ENCODE measurements around the gene TMEM154.
A peak's percentile ranks its signal among the peaks of the same experiment; 100 is the strongest.

TMEM154 gene

GRCh38 chr4:152691761-152692160, 12.0 kb upstream of the TMEM154 start:
- no peak for DNase-seq

DNA sequence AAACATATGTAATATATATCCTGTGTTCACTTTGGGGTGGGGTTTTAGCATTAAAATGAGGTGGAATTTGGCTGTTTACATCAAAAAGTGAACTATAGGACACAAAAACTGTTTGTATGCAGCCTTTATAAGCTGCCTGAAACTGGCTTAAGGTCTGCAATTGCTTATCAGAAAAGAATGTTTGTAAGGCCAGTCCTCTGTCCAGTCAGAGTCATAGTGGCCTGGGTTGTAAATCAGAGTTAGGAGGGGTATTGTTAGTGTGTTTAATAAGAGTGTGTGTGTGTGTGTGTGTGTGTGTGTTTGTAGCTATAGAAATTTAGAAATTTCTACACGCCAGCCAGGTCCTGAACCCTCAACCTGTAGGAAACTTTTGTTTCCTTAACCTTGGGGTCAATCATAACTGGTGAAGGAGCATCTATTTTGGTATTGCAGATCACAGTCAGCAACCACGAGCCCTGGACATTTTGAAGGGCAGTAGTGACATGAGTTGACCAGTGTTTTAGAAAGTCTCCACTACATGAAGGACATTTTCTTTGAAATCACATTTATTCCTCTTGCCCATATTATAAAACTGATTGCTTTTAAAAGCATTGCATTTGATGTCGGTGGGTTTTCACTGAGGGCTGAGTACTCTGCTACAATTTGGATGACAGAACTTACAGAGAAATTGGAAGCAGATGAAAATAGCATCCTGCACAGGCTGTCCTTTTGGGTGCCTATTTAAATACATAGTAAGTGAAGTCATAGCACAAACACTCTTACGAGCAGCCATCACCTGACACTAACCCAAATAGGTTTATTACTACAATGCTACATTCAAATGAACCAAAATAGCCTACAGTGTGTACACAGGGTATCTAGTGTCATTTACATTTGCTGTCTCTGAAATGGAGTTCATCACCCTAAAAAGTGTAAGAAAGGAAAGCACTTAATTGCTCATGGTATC, 11.2 kb upstream of the TMEM154 start:
- DNase-seq = no peak

GRCh38 chr4:152689615-152690501, 10.1 kb upstream of the TMEM154 start:
- no peak for DNase-seq

DNA sequence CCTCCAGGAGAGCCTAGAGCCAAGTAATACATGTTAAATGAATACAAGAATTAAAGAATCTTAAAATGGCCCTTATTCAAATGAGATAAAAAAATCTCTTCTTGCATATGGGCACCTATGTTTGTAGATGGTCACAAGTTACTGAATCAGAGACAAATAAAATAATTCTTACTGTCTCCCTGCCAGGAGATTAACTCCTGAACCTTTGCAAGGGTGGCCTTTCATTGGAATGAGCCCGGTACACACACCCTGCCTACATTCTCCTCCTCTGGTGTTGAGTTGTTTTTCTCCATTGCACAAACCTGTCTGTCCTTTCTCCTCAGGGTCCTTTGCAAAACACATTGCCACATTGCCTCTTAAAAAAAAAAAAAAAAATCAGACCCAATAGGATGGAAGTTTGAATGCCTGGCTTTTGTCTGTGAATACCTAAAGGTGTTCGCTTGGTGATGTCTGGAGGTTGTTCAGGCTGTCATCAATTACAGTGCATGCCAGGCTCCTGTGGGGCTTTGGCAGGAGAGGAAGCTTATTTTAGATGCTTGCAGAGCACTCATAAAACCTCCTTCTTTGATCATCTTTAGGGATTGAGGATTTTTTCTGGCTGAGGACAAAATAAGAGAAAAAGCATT, 8.3 kb upstream of the TMEM154 start:
- no peak for DNase-seq

DNA sequence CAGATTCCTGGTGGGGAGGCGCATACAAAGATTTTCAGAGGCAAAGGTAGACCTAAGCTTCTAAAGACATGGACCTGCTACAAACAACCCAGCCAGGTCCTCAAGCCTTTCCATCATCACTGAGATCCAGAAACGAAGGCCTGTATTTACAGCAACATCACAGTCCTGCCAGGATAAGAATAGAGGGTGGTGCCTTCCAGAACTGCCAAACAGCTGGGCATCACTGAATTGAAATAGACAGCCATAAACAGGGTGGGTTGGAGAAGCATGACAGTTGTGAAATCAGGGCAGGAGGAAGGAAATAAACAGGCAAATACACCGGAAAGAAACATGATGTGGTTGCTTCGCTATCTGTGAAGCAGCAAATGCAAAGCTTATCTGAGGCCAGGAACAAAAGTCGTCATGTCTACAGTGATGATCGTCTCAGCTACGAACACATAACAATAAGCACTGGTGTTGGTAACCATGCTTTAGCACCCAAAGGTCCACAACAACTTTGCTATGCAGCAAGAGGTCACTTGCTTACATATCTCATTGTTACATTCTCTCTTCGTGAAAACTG, 6.7 kb upstream of the TMEM154 start:
- no peak for DNase-seq

DNA sequence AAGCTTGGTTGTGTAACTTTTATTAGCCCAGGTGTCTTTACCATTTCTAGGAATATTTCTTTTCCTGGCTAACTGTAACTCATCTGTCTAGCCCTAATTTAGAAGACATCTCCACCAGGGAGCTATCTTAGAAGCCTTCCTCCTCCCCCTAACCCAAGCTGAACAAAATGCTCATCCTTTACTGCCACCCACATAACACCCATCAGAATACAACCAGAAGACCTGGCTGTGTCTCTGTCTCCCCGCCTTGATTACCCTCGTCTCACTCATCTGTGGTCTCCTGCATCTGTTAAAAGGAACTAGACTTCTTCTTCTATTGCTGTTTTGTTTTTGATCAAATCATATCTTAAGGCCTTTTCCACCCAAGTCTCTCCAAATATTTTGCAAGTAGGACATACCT, 4.8 kb upstream of the TMEM154 start:
- DNase-seq = no peak

DNA sequence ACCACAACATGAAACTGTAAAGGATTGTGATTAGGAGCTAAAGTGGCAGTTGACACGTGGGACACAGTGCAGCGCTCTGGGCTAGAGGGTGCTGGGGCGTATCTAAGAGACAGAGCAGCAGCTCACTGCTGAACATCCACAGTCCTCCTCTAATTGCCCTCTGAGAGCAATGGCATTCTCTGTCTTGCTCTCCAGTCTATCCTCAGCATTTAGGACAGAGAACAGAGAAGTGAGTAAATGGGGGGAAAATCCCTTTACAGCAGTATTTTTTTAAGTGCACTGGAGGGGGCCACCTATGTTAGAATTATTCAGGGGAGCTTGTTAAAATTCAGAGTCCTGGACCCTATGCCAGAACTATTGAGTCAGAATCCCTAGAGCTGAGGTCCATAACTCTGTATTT, 4.2 kb upstream of the TMEM154 start:
- DNase-seq = no peak

DNA sequence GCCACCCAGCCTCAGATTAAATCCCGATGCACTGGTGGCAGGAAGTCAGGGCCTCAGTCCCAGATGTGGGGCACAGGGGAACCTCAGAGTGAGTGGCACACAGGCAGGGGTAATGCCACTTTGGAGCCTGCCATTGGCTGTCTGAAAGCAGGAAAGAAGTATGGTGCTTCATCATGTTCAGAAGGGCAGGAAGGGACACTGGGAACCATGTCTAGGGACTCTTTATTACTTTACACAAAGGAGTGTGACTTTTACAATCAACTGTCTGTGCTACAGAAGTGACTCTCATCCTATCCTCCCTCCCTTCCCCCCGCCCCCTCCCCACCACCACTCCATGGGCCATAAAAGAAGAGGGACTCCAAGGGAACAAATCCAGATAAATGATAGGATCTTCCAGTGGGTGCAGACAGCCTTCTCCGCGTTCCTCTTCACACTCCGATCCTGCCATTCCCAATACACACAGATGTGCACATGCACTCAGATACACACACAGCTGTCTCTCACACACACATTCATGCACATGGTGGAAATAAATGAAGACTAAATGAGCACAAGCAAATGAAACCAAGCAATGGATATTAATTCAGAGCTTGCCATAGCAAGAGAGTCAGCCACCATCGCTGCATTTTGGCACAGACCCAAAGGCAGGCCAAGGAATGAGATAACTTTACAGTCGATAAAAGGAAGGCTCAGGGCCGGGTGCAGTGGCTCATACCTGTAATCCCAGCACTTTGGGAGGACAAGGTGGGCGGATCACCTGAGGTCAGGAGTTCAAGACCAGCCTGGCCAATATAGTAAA, 2.5 kb upstream of the TMEM154 start:
- no peak for DNase-seq

GRCh38 chr4:152680988-152681603, 1.3 kb upstream of the TMEM154 start:
- DNase-seq = no peak

DNA sequence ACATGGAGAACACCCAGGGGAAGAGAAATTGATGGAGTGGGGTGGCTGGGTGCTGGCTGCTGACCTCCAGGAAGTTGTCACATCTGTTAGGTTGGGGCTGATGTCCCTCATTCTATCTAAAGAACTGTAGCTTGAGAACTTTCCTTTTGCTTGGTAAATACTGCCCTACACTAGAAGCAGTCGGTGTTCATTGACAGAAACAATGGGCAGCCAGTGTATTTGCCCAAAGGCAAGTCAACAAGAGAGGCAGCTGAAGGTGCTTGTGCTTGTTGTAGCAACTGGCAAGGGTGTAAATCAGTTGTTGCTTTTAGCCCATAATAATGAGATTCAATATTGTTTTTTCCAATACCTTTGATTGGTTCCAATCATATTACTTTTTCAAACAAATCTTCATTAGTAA, 956 bp downstream of the TMEM154 start:
- no peak for DNase-seq

DNA sequence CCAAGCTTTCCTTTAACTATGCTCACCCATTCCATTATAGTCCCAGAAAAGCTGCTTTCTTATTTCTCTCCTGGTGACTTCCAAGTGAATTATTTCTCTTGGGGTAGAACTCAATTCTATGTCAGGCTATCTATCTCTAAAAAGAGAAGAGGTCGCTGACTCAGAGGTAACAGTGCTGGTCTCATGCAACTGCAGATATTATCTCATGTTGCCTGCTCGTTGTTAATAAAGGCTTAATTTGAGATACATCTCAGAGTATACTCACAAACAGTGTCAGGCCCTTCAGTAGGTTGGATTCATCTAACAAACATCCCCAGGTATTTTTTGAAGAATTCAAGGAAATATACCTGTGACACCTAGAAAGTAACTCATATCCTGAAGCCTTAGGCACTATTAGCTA, 2.7 kb downstream of the TMEM154 start:
- DNase-seq = no peak

DNA sequence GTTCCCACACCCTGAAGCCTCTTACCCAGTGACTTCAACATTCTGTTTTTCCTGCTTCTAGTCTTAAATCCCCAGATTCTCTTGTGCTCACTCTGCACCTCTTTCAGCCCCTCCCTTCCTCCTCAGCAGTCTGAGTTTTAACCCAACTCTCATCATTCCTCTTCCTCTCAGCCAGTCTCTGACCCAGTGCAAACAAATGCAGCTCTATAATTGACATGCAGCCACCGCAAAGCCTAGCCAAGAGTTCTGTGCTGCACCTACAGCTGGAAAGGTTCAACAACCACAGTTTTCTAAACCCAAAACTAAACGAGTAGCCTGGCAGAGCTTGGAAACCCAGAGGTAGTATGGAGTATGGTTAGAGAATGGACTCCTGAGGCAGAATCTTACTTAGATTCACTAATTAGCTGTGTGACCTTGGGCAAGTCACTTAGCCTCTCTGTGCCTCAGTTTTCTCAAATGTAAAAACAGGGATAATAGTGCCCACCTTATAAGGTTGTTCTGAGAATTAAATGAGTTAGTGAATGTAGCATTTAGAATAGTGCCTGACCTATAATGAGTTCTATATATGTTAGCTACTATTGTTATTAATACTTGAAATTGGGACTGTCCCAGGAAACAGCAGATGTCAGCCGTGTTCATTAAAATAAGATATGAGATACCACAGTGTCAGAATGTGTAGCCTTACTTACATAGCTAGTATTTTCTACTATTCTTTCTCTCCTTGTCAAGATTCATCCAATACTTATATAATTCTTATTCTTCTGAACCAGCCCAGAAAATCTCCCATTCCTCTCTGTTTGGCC, 3.5 kb downstream of the TMEM154 start:
- no peak for DNase-seq

- DNase-seq = no peak
Measured at GRCh38 chr4:152674359-152674758, 5.4 kb downstream of the TMEM154 start.

- DNase-seq = no peak
Measured at GRCh38 chr4:152673489-152673888, 6.3 kb downstream of the TMEM154 start.

DNA sequence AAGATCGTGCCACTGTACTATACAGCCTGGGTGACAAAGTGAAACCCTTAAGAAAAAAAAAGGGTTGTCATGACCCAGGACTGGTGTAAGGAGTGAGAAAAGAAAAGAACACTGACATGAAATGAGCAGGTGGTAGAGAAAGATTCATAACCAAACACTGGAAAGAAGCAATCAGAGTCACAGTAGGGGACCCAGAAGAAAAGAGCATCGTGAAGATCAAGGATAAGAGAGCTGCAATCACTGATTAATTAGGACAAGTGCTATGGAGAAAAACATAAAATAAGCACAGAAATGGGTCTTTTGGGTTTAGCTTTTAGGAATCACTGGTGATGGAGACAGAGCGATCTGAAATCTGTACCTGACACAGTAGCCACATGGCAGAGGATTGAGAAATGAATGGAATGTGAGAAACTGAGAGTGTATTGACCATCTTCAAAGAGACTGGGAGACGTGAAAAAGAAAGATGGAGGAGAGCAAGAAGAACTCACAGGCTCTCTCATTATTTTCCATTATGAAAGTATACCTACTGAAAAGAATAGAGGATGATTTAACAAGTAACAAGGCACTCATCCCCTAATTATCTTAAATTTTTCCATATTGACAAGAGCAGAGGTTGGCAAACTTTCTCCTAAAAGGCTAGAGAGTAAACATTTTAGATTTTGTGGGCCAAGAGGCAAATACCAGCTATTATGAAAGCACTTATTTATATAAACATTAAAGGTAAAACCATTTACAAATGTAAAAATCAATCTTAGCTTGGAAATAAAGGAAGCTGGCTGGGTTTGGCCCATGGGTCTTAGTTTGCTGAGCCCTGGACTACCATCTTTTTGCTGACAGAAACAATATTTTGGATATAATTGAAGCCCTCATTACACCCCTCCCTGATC, 7.3 kb downstream of the TMEM154 start:
- DNase-seq = peak; percentile 7

GRCh38 chr4:152668338-152668964, 11.3 kb downstream of the TMEM154 start:
- no peak for DNase-seq

GRCh38 chr4:152667781-152668180, 12.0 kb downstream of the TMEM154 start:
- no peak for DNase-seq

- DNase-seq = no peak
Measured at GRCh38 chr4:152666946-152667345, 12.9 kb downstream of the TMEM154 start.

DNA sequence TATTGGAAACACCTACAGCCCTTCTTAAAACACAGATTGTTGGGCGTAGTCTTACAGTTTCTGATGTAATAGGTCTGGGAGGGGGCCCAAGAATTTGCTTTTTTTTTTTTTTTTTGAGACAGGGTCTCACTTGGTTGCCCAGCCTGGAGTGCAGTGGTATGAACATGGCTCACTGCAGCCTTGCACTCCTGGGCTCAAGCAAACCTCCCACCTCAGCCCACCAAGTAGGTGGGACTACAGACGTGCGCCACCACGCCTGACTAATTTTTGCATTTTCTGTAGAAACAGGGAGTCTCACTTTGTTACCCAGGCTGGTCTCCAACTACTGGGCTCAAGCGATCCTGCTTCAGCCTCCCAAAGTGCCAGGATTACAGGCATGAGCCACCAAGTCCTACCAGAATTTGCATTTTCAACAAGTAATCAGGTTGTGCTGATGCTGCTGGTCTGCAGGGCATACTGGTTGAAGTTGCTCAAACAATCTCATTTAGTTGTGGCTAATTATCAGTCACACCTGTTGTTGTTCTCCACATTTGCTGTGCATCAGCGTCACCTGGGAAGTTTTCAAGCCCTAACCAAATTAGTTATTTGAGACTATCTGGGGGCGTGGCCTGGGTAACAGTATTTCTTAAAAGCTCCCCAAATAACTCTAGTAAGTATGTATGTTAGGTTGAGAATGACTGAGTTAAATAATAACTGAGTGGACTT, 14.0 kb downstream of the TMEM154 start:
- DNase-seq = no peak
